Peyer's patch (tissue), 4 donors: ENCODE measurements around the gene BLM. TPM values are rescaled to one million over a fixed set of nuclear protein-coding genes. Genes with fewer than 3 reads are reported as not detected.

ENCODE experiments used
- DNase-seq, 3 donors: peaks; one replicate each; pipeline ENCODE4 v3.0.0-alpha.2; 2017 to 2019
- H3K27ac ChIP-seq, 4 donors: fragments of 200-600 bp; sonication (generic); one replicate each; pipeline ENCODE4 v1.5.1; 2016 to 2019
- H3K27me3 ChIP-seq, 2 donors: fragments of 200-600 bp; sonication (generic); one replicate each; pipeline ENCODE4 v1.5.1; 2019
- H3K36me3 ChIP-seq, 3 donors: fragments of 200-600 bp; sonication (generic); one replicate each; pipeline ENCODE4 v1.5.1; 2016 to 2019
- H3K4me1 ChIP-seq, 4 donors: fragments of 200-600 bp; sonication (generic); one replicate each; pipeline ENCODE4 v1.5.1; 2016 to 2019
- H3K4me3 ChIP-seq, 4 donors: fragments of 200-600 bp; sonication (generic); 1 replicate in 3 of 4; 2 replicates in 1 of 4; pipeline ENCODE4 v1.5.1; 2016 to 2019; ENCODE audit warnings: mild to moderate bottlenecking in 1 of 4
- H3K9me3 ChIP-seq, 4 donors: fragments of 200-600 bp; sonication (generic); one replicate each; pipeline ENCODE4 v1.5.1; 2016 to 2019; ENCODE audit warnings: mild to moderate bottlenecking in 1 of 4
- CTCF ChIP-seq, 6 experiments: fragments of 450-650 bp in 4 of 6; fragments of 200-600 bp in 2 of 6; sonication (generic) in 1 of 6; IDR thresholded peaks; one replicate each; pipeline ENCODE4 v1.5.1; 2017 to 2019; ENCODE audit warnings: antibody characterized with exemption in 6 of 6, mild to moderate bottlenecking in 3 of 6, moderate library complexity in 1 of 6
- POLR2A ChIP-seq, 2 donors: fragments of 450-650 bp; IDR thresholded peaks; one replicate each; pipeline ENCODE4 v1.5.1; 2017; ENCODE audit warnings: antibody characterized with exemption in 2 of 2, mild to moderate bottlenecking in 2 of 2, moderate library complexity in 2 of 2
- total RNA-seq, 4 donors: library from RNA; depleted of rRNA; stranded (reverse); fragments of >200 nt; gene quantifications; one replicate each; pipeline ENCODE4 v1.1.0, GENCODE V29; 2016

Gene BLM
- total RNA-seq, 4 donors from 2014 or later = 0.94 to 8.4 (median 4.2) TPM

- no peaks in the 10 kb centered on the region for H3K9me3 ChIP-seq
- TF ChIP-seq POLR2A (IDR thresholded peaks at IDR 0.05) (no peak), CTCF (IDR thresholded peaks at IDR 0.05) (no peak)
- H3K4me3 ChIP-seq = no peak overlapping the region
These were observed 77.4 kb downstream of the BLM start for GRCh38 chr15:90794538-90794937.

GRCh38 chr15:90799639-90800170 lies 82.6 kb downstream of the BLM start:
- H3K27ac ChIP-seq = no peak overlapping the region
- H3K4me3 ChIP-seq = no peak overlapping the region
- H3K9me3 ChIP-seq = no peaks in the 10 kb centered on the region
- H3K4me1 ChIP-seq = no peaks in the 10 kb centered on the region
- TF ChIP-seq CTCF (IDR thresholded peaks at IDR 0.05) (no peak), POLR2A (IDR thresholded peaks at IDR 0.05) (no peak)
- H3K36me3 ChIP-seq = no peaks in the 10 kb centered on the region
- DNase-seq = no peak
- no peaks in the 10 kb centered on the region for H3K27me3 ChIP-seq

More at GRCh38 chr15:90794538-90794937, 77.4 kb downstream of the BLM start:
- Histone ChIP-seq H3K36me3 (no peaks in the 10 kb centered on the region), H3K27me3 (no peaks in the 10 kb centered on the region), H3K4me1 (no peaks in the 10 kb centered on the region), H3K27ac (no peak overlapping the region)
- DNase-seq = no peak

- no peaks in the 10 kb centered on the region for H3K27me3 ChIP-seq
- no peaks in the 10 kb centered on the region for H3K9me3 ChIP-seq
- no peak overlapping the region for H3K27ac ChIP-seq
- no peak overlapping the region for H3K4me3 ChIP-seq
- no peak for TF ChIP-seq POLR2A (IDR thresholded peaks at IDR 0.05)
- no peaks in the 10 kb centered on the region for H3K4me1 ChIP-seq
- H3K36me3 ChIP-seq = no peaks in the 10 kb centered on the region
- no peak for DNase-seq
These were observed 84.7 kb downstream of the BLM start for GRCh38 chr15:90801803-90802202.

DNA sequence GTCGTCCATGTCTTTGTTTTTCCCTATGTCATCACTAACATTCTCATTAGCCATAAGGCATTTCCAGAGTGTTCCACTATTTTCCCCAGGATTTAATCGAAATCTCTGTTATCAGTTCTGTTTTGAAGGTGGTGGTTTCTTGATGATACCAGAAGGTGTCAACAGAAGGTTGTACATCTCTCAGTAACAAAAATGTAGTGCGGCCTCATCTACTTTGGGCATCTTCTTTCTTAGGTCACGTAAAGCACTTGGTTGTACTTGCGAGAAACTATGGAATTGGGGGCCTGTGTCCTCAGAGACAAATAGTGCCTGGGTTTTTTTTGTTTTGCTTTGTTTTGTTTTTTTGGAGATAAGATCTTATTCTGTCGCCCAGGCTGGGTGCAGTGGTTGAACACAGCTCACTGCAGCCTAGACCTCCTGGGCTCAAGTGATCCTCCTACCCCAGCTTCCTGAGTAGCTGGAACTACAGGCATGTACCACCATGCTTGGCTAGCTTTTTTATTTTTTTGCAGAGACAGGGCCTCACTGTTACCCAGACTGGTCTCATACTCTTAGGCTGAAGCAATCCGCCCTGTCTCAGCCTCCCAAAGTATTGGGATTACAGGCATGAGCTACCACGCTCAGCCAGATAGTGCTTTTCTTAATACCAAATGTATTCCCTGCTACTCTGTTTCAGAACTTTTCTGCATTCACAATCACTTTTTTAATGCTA lies 90.1 kb downstream of the BLM start:
- Histone ChIP-seq H3K4me3 (no peak overlapping the region), H3K36me3 (no peaks in the 10 kb centered on the region), H3K4me1 (no peaks in the 10 kb centered on the region), H3K9me3 (no peaks in the 10 kb centered on the region), H3K27me3 (no peaks in the 10 kb centered on the region), H3K27ac (no peak overlapping the region)
- DNase-seq = no peak
- TF ChIP-seq POLR2A (IDR thresholded peaks at IDR 0.05) (no peak), CTCF (IDR thresholded peaks at IDR 0.05) (no peak)

- Histone ChIP-seq H3K27me3 (no peaks in the 10 kb centered on the region), H3K9me3 (no peaks in the 10 kb centered on the region), H3K4me3 (no peak overlapping the region), H3K4me1 (no peaks in the 10 kb centered on the region), H3K36me3 (no peaks in the 10 kb centered on the region), H3K27ac (no peak overlapping the region)
- TF ChIP-seq CTCF (IDR thresholded peaks at IDR 0.05) (no peak), POLR2A (IDR thresholded peaks at IDR 0.05) (no peak)
- DNase-seq = no peak
These were observed 90.6 kb downstream of the BLM start for GRCh38 chr15:90807786-90808086.

DNA sequence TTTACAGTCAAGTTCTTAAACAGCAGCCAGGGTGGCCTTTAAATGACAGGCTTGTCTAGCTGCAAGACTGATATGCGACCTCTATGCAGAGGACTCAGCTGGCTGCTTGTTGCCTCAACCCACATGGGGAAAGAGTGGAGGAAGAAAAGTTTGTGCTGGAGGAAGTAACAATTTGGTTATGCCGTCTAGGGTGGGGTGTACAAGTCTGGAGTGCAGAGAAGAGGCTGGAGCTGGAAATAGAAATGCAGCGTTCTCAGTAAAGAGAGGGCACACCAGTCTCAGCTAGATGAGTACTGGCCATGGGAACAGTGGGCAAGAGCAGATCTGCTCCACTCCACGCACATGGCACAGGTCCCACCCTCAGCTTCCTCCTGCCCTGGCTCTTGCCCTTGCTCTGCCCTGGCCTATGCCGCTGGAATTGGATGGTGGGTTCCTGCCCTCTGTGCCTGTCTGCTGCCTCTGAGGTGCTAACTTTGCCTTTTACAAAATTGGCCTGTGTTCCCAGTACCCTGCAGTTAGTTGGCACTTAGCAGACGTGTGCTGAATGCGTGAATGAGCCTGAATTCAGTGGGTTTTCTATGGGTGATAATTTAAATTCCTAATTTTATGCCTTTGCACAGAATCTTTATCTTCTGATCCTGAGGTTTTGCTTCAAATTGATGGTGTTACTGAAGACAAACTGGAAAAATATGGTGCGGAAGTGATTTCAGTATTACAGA lies 91.5 kb downstream of the BLM start:
- Histone ChIP-seq H3K27ac (no peak overlapping the region), H3K4me1 (peaks cover 0 to 3% (median 0%) of the 10 kb centered on the region in 4 donors), H3K36me3 (no peaks in the 10 kb centered on the region), H3K4me3 (no peak overlapping the region), H3K27me3 (no peaks in the 10 kb centered on the region), H3K9me3 (no peaks in the 10 kb centered on the region)
- DNase-seq = no peak
- no peak for TF ChIP-seq CTCF (IDR thresholded peaks at IDR 0.05)
